SK-N-SH (cell line): ENCODE data around the gene ZNF586. TPM values are rescaled to one million over a fixed set of nuclear protein-coding genes. Genes with fewer than 3 reads are reported as not detected.

ENCODE experiments used
- CTCF ChIA-PET: fragments of 300-600, 350-600 bp; formaldehyde crosslinking; extraction: SDS; loops from one replicate; lab custom pipeline; 2021; lab: Yijun Ruan, JAX
- POLR2A ChIA-PET: fragments of 350-600 bp; sonication (Branson Sonifier 250); formaldehyde crosslinking; extraction: SDS; loops from one replicate; lab custom pipeline; 2020; ENCODE audit warnings: antibody characterized with exemption, inconsistent platforms; lab: Yijun Ruan, JAX
- DNase-seq: peaks from one replicate; pipeline ENCODE4 v3.0.0; 2012
- H2AFZ ChIP-seq: fragments of 200-600 bp; sonication (generic); 2 replicates; pipeline ENCODE4 v1.8.1; 2016; ENCODE audit warnings: antibody characterized with exemption, mild to moderate bottlenecking, low read depth
- H3F3A ChIP-seq: fragments of 200-600 bp; sonication (generic); replicated peaks from 2 replicates; pipeline ENCODE3; 2016; ENCODE audit warnings: antibody characterized with exemption, mild to moderate bottlenecking; ENCODE audit not compliant: insufficient read depth
- H3K27ac ChIP-seq, 2 experiments: fragments of 200-500 bp in 1 of 2; fragments of 200-600 bp in 1 of 2; sonication (Bioruptor generic) in 1 of 2; sonication (generic), shearing (Covaris generic) in 1 of 2; 2 replicates each; pipeline versions ENCODE4 v1.5.1 to v1.6.1; 2014 to 2016; ENCODE audit warnings: low read depth in 2 of 2, inconsistent platforms in 1 of 2, low read length in 1 of 2, mild to moderate bottlenecking in 1 of 2, mixed read lengths in 1 of 2
- H3K27me3 ChIP-seq: fragments of 200-600 bp; sonication (generic), shearing (Covaris generic); 2 replicates; pipeline ENCODE4 v1.6.1; 2016; ENCODE audit warnings: mixed run types; ENCODE audit not compliant: insufficient read depth
- H3K36me3 ChIP-seq, 2 experiments: fragments of 200-500 bp in 1 of 2; fragments of 200-600 bp in 1 of 2; sonication (Bioruptor generic) in 1 of 2; sonication (generic) in 1 of 2; replicated peaks in 1 of 2; 2 replicates each; pipeline versions ENCODE3 to v1.5.1; 2014 to 2016; ENCODE audit warnings: low read length in 1 of 2, mild to moderate bottlenecking in 1 of 2; ENCODE audit not compliant: insufficient read depth in 2 of 2, control insufficient read depth in 1 of 2
- H3K4me1 ChIP-seq, 2 experiments: fragments of 200-500 bp in 1 of 2; fragments of 200-600 bp in 1 of 2; sonication (Bioruptor generic) in 1 of 2; sonication (generic), shearing (Covaris generic) in 1 of 2; 2 replicates each; pipeline versions ENCODE4 v1.5.1 to v1.6.1; 2014 to 2016; ENCODE audit warnings: low read depth in 1 of 2, low read length in 1 of 2, mixed run types in 1 of 2; ENCODE audit not compliant: insufficient read depth in 2 of 2, control insufficient read depth in 1 of 2
- H3K4me2 ChIP-seq: fragments of 200-600 bp; sonication (generic), shearing (Covaris generic); 2 replicates; pipeline ENCODE4 v1.6.1; 2017; ENCODE audit warnings: mixed run types
- H3K4me3 ChIP-seq, 2 experiments: fragments of 200-500 bp in 1 of 2; fragments of 200-600 bp in 1 of 2; sonication (Bioruptor generic) in 1 of 2; sonication (generic), shearing (Covaris generic) in 1 of 2; 2 replicates each; pipeline versions ENCODE4 v1.5.1 to v1.8.1; 2014 to 2016; ENCODE audit warnings: low read depth in 2 of 2, inconsistent platforms in 1 of 2, low read length in 1 of 2, mild to moderate bottlenecking in 1 of 2, mixed read lengths in 1 of 2, moderate library complexity in 1 of 2
- H3K79me2 ChIP-seq: fragments of 200-600 bp; sonication (generic); 2 replicates; pipeline ENCODE4 v1.8.1; 2017; ENCODE audit warnings: mild to moderate bottlenecking; ENCODE audit not compliant: insufficient read depth
- H3K9ac ChIP-seq: fragments of 200-600 bp; sonication (generic); 2 replicates; pipeline ENCODE4 v1.6.1; 2017; ENCODE audit warnings: mixed run types
- H3K9me2 ChIP-seq: fragments of 200-600 bp; sonication (generic); 2 replicates; pipeline ENCODE4 v1.6.1; 2017; ENCODE audit warnings: mixed run types
- H3K9me3 ChIP-seq: fragments of 200-600 bp; sonication (generic); 2 replicates; pipeline ENCODE4 v1.6.1; 2017; ENCODE audit warnings: mixed run types, mild to moderate bottlenecking, moderate library complexity
- H4K20me1 ChIP-seq: fragments of 200-600 bp; sonication (generic); 2 replicates; pipeline ENCODE4 v1.6.1; 2017; ENCODE audit warnings: mild to moderate bottlenecking, mixed run types; ENCODE audit not compliant: insufficient read depth
- CTCF ChIP-seq: fragments of 200-600 bp; sonication (generic); IDR thresholded peaks from 2 replicates; pipeline ENCODE4 v1.6.1; 2017; ENCODE audit warnings: antibody characterized with exemption, mild to moderate bottlenecking, moderate library complexity
- ELF1 ChIP-seq: IDR thresholded peaks from 2 replicates; pipeline ENCODE4 v1.4.0; 2012
- EZH2phosphoT487 ChIP-seq: fragments of 200-600 bp; sonication (generic); IDR thresholded peaks from 2 replicates; pipeline ENCODE4 v1.6.1; 2017; ENCODE audit warnings: low read depth, mixed run types, mild to moderate bottlenecking, antibody characterized with exemption, moderate library complexity, borderline replicate concordance
- FOXJ3 ChIP-seq: sonication (generic); formaldehyde crosslinking; IDR thresholded peaks from 2 replicates; pipeline ENCODE4 v1.5.1; 2020; ENCODE audit warnings: mild to moderate bottlenecking, missing genetic modification reagents
- FOXM1 ChIP-seq: IDR thresholded peaks from 2 replicates; pipeline ENCODE4 v1.4.0; 2012; ENCODE audit warnings: low read depth, mild to moderate bottlenecking
- GABPA ChIP-seq: IDR thresholded peaks from 2 replicates; pipeline ENCODE4 v1.4.0; 2012; ENCODE audit warnings: low read depth, mild to moderate bottlenecking
- GATA2 ChIP-seq: sonication (generic); formaldehyde crosslinking; IDR thresholded peaks from 2 replicates; pipeline ENCODE4 v1.5.0; 2020; ENCODE audit warnings: mild to moderate bottlenecking, missing genetic modification reagents
- JUND ChIP-seq: IDR thresholded peaks from 2 replicates; pipeline ENCODE4 v1.4.0; 2012
- NRF1 ChIP-seq: IDR thresholded peaks from 2 replicates; pipeline ENCODE4 v1.6.1; 2012; ENCODE audit warnings: low read depth, mild to moderate bottlenecking, low read length
- POLR2AphosphoS5 ChIP-seq: IDR thresholded peaks from 2 replicates; pipeline ENCODE4 v1.6.1; 2012; ENCODE audit warnings: low read depth, low read length
- REST ChIP-seq: IDR thresholded peaks from 2 replicates; pipeline ENCODE4 v1.6.1; 2012; ENCODE audit warnings: mild to moderate bottlenecking, low read depth, low read length, moderate library complexity
- RXRA ChIP-seq: IDR thresholded peaks from 2 replicates; pipeline ENCODE4 v1.4.0; 2012; ENCODE audit warnings: low read depth, mild to moderate bottlenecking, borderline replicate concordance
- SMC3 ChIP-seq: IDR thresholded peaks from 2 replicates; pipeline ENCODE4 v1.6.1; 2012; ENCODE audit warnings: low read depth, low read length, improper control_type of control experiment
- USF2 ChIP-seq: fragments of 150-350 bp; IDR thresholded peaks from 2 replicates; pipeline ENCODE4 v1.6.1; 2017; ENCODE audit warnings: antibody characterized with exemption, low read length, low read depth, borderline replicate concordance
- YY1 ChIP-seq: IDR thresholded peaks from 2 replicates; pipeline ENCODE4 v1.4.0; 2012; ENCODE audit warnings: low read depth, mild to moderate bottlenecking
- ZBTB33 ChIP-seq: IDR thresholded peaks from 2 replicates; pipeline ENCODE4 v1.4.0; 2012; ENCODE audit warnings: low read depth, borderline replicate concordance
- WGBS: methylation state at CpG from one replicate; pipeline ENCODE4 v1.1.6; 2017; ENCODE audit warnings: low lambda C conversion rate; 5-methylcytosine and 5-hydroxymethylcytosine counted together
- polyA plus RNA-seq, 3 experiments: library from polyadenylated mRNA; depleted of rRNA; stranded (reverse); fragments of >200 nt; gene quantifications; 2 replicates each; pipeline ENCODE4 v1.2.3, GENCODE V29; 2012

The ZNF586 gene
- polyA plus RNA-seq, 1 of the 3 experiments (the other 2 are of a cell fraction), result 3.5 TPM

- CTCF ChIA-PET, result no interaction called here
- Histone ChIP-seq H2AFZ (no peak overlapping the region), H3K27me3 (no peaks in the 10 kb centered on the region), H3K9me3 (0 out of 2 replicates have a peak, but pooled peaks cover 8% of the 10 kb centered on the region), H3F3A (no peaks in the 10 kb centered on the region), H3K4me3 (peak overlapping the region in 1 of 2 experiments; percentile 25; a peak in 1 of 4 replicates), H4K20me1 (no peaks in the 10 kb centered on the region), H3K27ac (no peak overlapping the region), H3K4me2 (no peak overlapping the region), H3K36me3 (peaks cover 78 to 81% of the 10 kb centered on the region in 2 experiments), H3K9ac (no peak overlapping the region), H3K79me2 (peaks cover 24% of the 10 kb centered on the region)
- POLR2A ChIA-PET, result no interaction called here
- WGBS, result 96% methylated on average over 10 of the region's 10 CpGs
- no peak for DNase-seq
- TF ChIP-seq JUND (no peak), GABPA (no peak), ZBTB33 (no peak), RXRA (no peak), ELF1 (no peak), FOXM1 (no peak), SMC3 (no peak), CTCF (no peak), GATA2 (CRISPR knock-in tag) (no peak)
- TF ChIP-seq, all 33 proteins: peak for 0
- Histone ChIP-seq H3K4me1 (no peaks in the 10 kb centered on the region), H3K9me2 (no peaks in the 10 kb centered on the region)
Measured at GRCh38 chr19:57754091-57754673, 15.3 kb upstream of the ZNF586 start.

- no peak overlapping the region for H3K9ac ChIP-seq
- no peaks in the 10 kb centered on the region for H3K27me3 ChIP-seq
- no peak overlapping the region for H2AFZ ChIP-seq
- DNase-seq, result no peak
- H3K4me3 ChIP-seq, result no peak overlapping the region; a peak in 1 of 4 replicates
- H3F3A ChIP-seq, result no peaks in the 10 kb centered on the region
- ChIA-PET POLR2A (interaction anchor here (1.8 kb wide), 1 partner anchor 9 kb away, joined by 6 read pairs; the partner anchor contains the start of gene ZNF776), CTCF (interaction anchor here (1.2 kb wide), 1 partner anchor 8 kb away, joined by 3 read pairs; the partner anchor contains the start of gene ZNF776)
- no peaks in the 10 kb centered on the region for H3K9me2 ChIP-seq
- 0 out of 2 replicates have a peak, but pooled peaks cover 4% of the 10 kb centered on the region for H3K9me3 ChIP-seq
- H3K36me3 ChIP-seq, result peaks cover 74 to 82% of the 10 kb centered on the region in 2 experiments
- 90% methylated on average over 4 of the region's 4 CpGs for WGBS
- H4K20me1 ChIP-seq, result no peaks in the 10 kb centered on the region
- no peak overlapping the region for H3K27ac ChIP-seq
- no peaks in the 10 kb centered on the region for H3K4me1 ChIP-seq
- peaks cover 16% of the 10 kb centered on the region for H3K79me2 ChIP-seq
- H3K4me2 ChIP-seq, result no peak overlapping the region
- no peak for TF ChIP-seq FOXM1
- no peak for TF ChIP-seq GATA2 (CRISPR knock-in tag)
- TF ChIP-seq NRF1, result no peak
- TF ChIP-seq GABPA, result no peak
- no peak for TF ChIP-seq REST
- TF ChIP-seq USF2, result no peak
- TF ChIP-seq POLR2AphosphoS5, result no peak
- no peak for TF ChIP-seq EZH2phosphoT487
- no peak for TF ChIP-seq YY1
- no peak for TF ChIP-seq FOXJ3 (CRISPR knock-in tag)
Measured at GRCh38 chr19:57755031-57755430, 14.4 kb upstream of the ZNF586 start.
